Peyer's patch (tissue), 4 donors: ENCODE data around the gene DPP3. TPM values are rescaled to one million over a fixed set of nuclear protein-coding genes. Genes with fewer than 3 reads are reported as not detected.

Experiments
- DNase-seq, 3 donors: peaks; one replicate each; pipeline ENCODE4 v3.0.0-alpha.2; 2017 to 2019
- H3K27ac ChIP-seq, 4 donors: fragments of 200-600 bp; sonication (generic); one replicate each; pipeline ENCODE4 v1.5.1; 2016 to 2019
- H3K27me3 ChIP-seq, 2 donors: fragments of 200-600 bp; sonication (generic); one replicate each; pipeline ENCODE4 v1.5.1; 2019
- H3K36me3 ChIP-seq, 3 donors: fragments of 200-600 bp; sonication (generic); one replicate each; pipeline ENCODE4 v1.5.1; 2016 to 2019
- H3K4me1 ChIP-seq, 4 donors: fragments of 200-600 bp; sonication (generic); one replicate each; pipeline ENCODE4 v1.5.1; 2016 to 2019
- H3K4me3 ChIP-seq, 4 donors: fragments of 200-600 bp; sonication (generic); 1 replicate in 3 of 4; 2 replicates in 1 of 4; pipeline ENCODE4 v1.5.1; 2016 to 2019; ENCODE audit warnings: mild to moderate bottlenecking in 1 of 4
- H3K9me3 ChIP-seq, 4 donors: fragments of 200-600 bp; sonication (generic); one replicate each; pipeline ENCODE4 v1.5.1; 2016 to 2019; ENCODE audit warnings: mild to moderate bottlenecking in 1 of 4
- POLR2A ChIP-seq, 2 donors: fragments of 450-650 bp; IDR thresholded peaks; one replicate each; pipeline ENCODE4 v1.5.1; 2017; ENCODE audit warnings: antibody characterized with exemption in 2 of 2, mild to moderate bottlenecking in 2 of 2, moderate library complexity in 2 of 2
- total RNA-seq, 4 donors: library from RNA; depleted of rRNA; stranded (reverse); fragments of >200 nt; gene quantifications; one replicate each; pipeline ENCODE4 v1.1.0, GENCODE V29; 2016
- TF ChIP-seq, protein P1 (sequence below), 6 experiments: fragments of 450-650 bp in 4 of 6; fragments of 200-600 bp in 2 of 6; sonication (generic) in 1 of 6; IDR thresholded peaks; one replicate each; pipeline ENCODE4 v1.5.1; 2017 to 2019; ENCODE audit warnings: antibody characterized with exemption in 6 of 6, mild to moderate bottlenecking in 3 of 6, moderate library complexity in 1 of 6

The DPP3 gene
- total RNA-seq, 4 donors from 2014 or later, result 58.3 to 66.8 (median 63.2) TPM

DNA sequence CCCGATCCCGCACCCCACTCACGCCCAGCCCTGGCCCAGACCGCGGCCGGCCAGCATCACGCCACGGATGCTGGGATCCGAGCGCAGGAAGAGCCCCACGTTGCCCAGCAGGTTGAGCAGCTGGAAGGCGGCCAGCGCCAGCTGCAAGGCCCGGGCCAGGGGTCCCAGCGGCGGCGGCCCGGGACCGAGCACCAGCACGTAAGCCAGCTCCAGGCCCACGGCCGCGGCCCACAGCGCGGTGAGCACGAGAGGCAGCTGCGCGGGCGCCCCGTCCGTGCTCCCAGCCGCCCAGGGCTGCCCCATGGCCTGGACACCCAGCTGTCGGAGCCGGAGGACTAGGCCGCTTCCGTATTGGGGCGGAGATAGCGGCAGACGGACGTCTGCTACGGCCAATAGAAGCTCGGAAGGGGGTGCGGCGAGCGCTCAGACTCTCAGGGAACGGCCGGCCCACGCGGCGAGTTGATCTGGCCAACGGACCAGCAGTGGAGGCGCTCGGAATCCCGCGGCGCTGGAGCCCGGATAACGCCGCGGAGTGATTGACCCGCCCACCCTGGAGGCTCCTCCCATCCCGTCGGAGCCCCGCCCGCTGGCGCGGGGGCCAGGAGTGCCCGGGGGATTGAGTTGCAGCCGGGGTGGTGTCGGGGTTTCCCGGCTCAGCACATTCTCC lies 65.6 kb downstream of the DPP3 start, which contains the start of gene ZDHHC24:
TSS of gene ZDHHC24 (minus strand) at position 348 of the 667 bp plus-strand sequence. CDS start at position 303, 45 bp downstream.
- Histone ChIP-seq H3K27ac (peak within 1 kb of the TSS; percentile 68 to 88 (median 80)), H3K27me3 (no peaks in the 10 kb centered on the region)
- peak; percentile 65 for TF ChIP-seq POLR2A (IDR thresholded peaks at IDR 0.05)
- TF ChIP-seq, protein P1, sequence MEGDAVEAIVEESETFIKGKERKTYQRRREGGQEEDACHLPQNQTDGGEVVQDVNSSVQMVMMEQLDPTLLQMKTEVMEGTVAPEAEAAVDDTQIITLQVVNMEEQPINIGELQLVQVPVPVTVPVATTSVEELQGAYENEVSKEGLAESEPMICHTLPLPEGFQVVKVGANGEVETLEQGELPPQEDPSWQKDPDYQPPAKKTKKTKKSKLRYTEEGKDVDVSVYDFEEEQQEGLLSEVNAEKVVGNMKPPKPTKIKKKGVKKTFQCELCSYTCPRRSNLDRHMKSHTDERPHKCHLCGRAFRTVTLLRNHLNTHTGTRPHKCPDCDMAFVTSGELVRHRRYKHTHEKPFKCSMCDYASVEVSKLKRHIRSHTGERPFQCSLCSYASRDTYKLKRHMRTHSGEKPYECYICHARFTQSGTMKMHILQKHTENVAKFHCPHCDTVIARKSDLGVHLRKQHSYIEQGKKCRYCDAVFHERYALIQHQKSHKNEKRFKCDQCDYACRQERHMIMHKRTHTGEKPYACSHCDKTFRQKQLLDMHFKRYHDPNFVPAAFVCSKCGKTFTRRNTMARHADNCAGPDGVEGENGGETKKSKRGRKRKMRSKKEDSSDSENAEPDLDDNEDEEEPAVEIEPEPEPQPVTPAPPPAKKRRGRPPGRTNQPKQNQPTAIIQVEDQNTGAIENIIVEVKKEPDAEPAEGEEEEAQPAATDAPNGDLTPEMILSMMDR (IDR thresholded peaks at IDR 0.05), result peak in 2 of 6 experiments; percentile 2 to 8

DNA sequence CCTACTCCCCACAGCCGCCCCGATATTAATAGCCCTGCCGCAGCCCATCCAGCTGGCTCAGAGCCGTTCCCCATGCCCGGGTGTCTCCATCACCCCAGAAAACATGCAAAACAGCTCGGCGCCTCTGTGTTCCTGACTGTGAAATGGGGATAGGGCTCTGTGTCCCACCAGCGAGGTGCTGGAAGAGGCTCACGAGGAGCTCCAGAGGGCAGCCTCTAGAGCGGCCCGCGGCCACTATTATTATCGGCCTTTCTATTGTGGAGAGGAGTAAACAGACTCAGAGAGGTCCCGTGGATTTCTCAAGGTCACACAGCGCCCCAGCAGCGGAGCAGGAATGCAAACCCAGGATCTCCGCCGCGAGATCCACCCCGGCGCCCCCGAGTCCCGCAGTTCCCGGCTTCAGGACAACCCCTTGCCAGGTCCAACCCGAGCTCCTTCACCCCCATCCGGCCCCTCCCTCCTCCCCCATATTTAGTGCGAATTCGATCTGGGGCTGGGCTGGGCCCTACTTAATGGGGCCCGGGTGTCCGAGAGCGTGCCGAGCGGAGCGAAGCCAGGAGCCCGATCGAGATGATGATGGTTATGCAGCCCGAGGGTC lies 66.2 kb downstream of the DPP3 start, which contains the start of gene ACTN3:
TSS of gene ACTN3 (plus strand) at position 536 of the 598 bp plus-strand sequence. CDS start at position 571, 35 bp downstream.
- Histone ChIP-seq H3K27me3 (no peaks in the 10 kb centered on the region), H3K9me3 (no peaks in the 10 kb centered on the region), H3K27ac (peak within 1 kb of the TSS; percentile 68 to 88 (median 80)), H3K4me1 (peaks cover 0 to 30% (median 4%) of the 10 kb centered on the region in 4 donors), H3K36me3 (peaks cover 0 to 18% (median 0%) of the 10 kb centered on the region in 3 donors), H3K4me3 (peak within 1 kb of the TSS; percentile 67 to 93 (median 86))
- peak in 2 of 3 donors; percentile 35 to 62 for DNase-seq
- TF ChIP-seq, protein P1 (IDR thresholded peaks at IDR 0.05), result no peak
- TF ChIP-seq POLR2A (IDR thresholded peaks at IDR 0.05), result no peak

More for the DNA sequence above, 65.6 kb downstream of the DPP3 start, which contains the start of gene ZDHHC24:
- H3K4me3 ChIP-seq, result peak within 1 kb of the TSS; percentile 67 to 93 (median 86)
- no peaks in the 10 kb centered on the region for H3K9me3 ChIP-seq
- peaks cover 0 to 30% (median 4%) of the 10 kb centered on the region in 4 donors for H3K4me1 ChIP-seq
- peaks cover 0 to 18% (median 0%) of the 10 kb centered on the region in 3 donors for H3K36me3 ChIP-seq
- DNase-seq, result peak; percentile 93 to 98 (median 97)

DNA sequence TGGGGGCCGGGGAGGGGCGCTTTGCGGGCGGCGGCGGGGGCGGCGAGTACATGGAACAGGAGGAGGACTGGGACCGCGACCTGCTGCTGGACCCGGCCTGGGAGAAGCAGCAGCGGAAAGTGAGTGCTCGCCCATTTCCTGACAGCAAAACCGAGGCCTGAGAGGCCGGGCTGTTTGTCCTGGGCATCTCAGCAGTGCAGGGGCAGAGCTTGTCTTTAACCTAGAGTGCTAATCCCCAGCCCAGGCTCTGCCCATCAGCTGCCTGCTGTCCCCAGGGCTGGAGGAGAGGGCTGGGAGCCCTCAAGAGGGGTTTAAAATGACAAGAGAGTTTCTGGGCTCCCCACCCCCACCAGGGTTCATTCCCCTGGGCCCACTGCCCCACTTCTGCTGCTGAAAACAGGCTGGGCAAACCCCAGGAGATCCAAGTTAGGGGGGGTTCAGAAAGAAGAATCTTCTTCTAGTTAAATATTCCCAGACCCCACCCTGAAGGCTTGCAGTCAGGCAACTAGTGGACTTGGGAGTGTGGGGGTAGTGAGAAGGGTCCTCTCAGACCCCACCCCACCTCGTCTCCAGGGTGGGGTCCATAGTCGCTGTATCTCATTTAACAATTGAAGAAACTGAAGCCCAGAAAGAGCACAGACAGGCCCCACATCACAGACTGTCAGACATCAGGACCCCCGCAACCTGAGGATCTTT lies 66.9 kb downstream of the DPP3 start:
- no peak for DNase-seq
- Histone ChIP-seq H3K4me1 (peaks cover 0 to 30% (median 4%) of the 10 kb centered on the region in 4 donors), H3K9me3 (no peaks in the 10 kb centered on the region), H3K27me3 (no peaks in the 10 kb centered on the region), H3K4me3 (peak overlapping the region; percentile 67 to 93 (median 86)), H3K36me3 (peaks cover 0 to 13% (median 0%) of the 10 kb centered on the region in 3 donors), H3K27ac (peak overlapping the region in 1 of 4 donors; percentile 88)
- no peak for TF ChIP-seq POLR2A (IDR thresholded peaks at IDR 0.05)
- TF ChIP-seq, protein P1 (IDR thresholded peaks at IDR 0.05), result no peak

DNA sequence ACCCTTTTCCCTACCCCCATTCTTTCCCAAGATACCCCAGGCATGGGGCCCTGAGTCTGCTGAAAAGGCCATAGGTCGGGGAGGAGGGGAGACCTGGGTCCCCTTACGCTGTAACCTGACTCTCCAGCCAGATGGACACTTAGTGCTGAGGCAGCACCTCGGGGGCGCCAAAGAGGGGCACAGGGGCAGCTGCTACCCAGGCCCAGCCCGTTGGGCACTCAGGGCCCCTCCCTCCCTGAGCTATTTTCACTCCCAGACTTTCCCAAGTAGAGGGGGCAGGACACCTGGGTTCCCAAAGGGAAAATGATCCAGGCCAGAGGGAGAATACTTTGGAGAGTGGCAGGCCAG lies 67.4 kb downstream of the DPP3 start:
- no peak for DNase-seq
- Histone ChIP-seq H3K4me1 (peaks cover 0 to 30% (median 4%) of the 10 kb centered on the region in 4 donors), H3K27me3 (no peaks in the 10 kb centered on the region), H3K36me3 (peaks cover 0 to 8% (median 0%) of the 10 kb centered on the region in 3 donors), H3K27ac (no peak overlapping the region), H3K9me3 (no peaks in the 10 kb centered on the region), H3K4me3 (no peak overlapping the region)
- TF ChIP-seq POLR2A (IDR thresholded peaks at IDR 0.05), result no peak
- TF ChIP-seq, protein P1 (IDR thresholded peaks at IDR 0.05), result no peak

DNA sequence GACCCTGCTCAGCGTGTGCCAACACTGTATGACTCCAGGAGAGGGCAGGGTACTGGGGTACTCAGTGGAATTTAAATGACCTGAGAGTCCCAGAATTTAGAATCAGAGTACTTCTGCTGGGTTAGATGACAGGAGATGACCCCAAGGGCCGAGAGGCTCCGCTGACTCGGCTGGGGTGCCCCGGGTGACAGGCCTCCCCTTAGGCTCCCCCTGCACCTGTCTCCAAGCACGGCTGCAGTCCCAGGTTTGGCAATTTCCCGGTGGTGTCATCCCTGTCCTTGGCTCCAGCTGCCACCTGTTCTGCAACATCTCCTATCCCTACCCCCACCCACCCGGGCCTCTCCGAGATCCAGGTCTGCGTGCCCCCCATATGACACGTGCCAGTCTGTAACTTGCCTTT lies 67.8 kb downstream of the DPP3 start:
- no peak for TF ChIP-seq POLR2A (IDR thresholded peaks at IDR 0.05)
- TF ChIP-seq, protein P1 (IDR thresholded peaks at IDR 0.05), result no peak
- H3K9me3 ChIP-seq, result no peaks in the 10 kb centered on the region

More for the DNA sequence above, 67.8 kb downstream of the DPP3 start:
- H3K27ac ChIP-seq, result no peak overlapping the region
- no peak overlapping the region for H3K4me3 ChIP-seq
- H3K4me1 ChIP-seq, result peaks cover 0 to 27% (median 4%) of the 10 kb centered on the region in 4 donors
- no peak for DNase-seq
- peaks cover 0 to 4% (median 0%) of the 10 kb centered on the region in 3 donors for H3K36me3 ChIP-seq
- no peaks in the 10 kb centered on the region for H3K27me3 ChIP-seq
